AG10803 (cell line): ENCODE data around the gene HDAC11.

Experiments
- DNase-seq: peaks from one replicate; pipeline ENCODE4 v3.0.0; 2010; ENCODE audit warnings: low read depth
- H3K4me3 ChIP-seq: 2 replicates; pipeline ENCODE4 v1.5.1; 2011; ENCODE audit warnings: mild to moderate bottlenecking, low read length, control low read depth
- TF ChIP-seq, protein P1 (sequence below): conservative IDR thresholded peaks from 2 replicates; pipeline ENCODE4 v1.5.1; 2011; ENCODE audit warnings: mild to moderate bottlenecking, low read length, control low read depth, inconsistent platforms

Gene HDAC11

GRCh38 chr3:13472286-13472685 is 7.8 kb upstream of the HDAC11 start:
- no peak overlapping the region for H3K4me3 ChIP-seq
- TF ChIP-seq, protein P1, sequence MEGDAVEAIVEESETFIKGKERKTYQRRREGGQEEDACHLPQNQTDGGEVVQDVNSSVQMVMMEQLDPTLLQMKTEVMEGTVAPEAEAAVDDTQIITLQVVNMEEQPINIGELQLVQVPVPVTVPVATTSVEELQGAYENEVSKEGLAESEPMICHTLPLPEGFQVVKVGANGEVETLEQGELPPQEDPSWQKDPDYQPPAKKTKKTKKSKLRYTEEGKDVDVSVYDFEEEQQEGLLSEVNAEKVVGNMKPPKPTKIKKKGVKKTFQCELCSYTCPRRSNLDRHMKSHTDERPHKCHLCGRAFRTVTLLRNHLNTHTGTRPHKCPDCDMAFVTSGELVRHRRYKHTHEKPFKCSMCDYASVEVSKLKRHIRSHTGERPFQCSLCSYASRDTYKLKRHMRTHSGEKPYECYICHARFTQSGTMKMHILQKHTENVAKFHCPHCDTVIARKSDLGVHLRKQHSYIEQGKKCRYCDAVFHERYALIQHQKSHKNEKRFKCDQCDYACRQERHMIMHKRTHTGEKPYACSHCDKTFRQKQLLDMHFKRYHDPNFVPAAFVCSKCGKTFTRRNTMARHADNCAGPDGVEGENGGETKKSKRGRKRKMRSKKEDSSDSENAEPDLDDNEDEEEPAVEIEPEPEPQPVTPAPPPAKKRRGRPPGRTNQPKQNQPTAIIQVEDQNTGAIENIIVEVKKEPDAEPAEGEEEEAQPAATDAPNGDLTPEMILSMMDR, result no peak
- no peak for DNase-seq

DNA sequence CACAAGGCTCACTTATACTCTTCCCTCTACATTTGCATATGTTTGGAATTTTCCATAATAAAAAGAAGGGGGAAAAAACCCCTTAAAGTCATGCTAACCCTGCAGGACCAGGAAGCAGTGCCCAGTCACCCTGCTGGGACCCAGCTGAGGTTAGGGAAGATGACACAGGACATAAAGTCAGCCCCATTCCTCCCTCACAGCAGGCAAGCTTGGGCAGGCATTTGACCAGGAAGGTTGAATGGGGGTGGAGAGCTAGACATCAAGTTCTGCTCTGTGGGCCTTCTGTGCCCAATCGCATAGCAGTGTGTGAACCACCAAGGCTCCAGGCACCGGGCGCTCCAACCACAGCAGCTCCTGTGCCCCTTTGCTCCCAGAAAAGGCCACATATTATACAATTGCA is 7.1 kb upstream of the HDAC11 start:
- TF ChIP-seq, protein P1, result no peak
- no peak overlapping the region for H3K4me3 ChIP-seq
- DNase-seq, result no peak

- DNase-seq, result no peak
- H3K4me3 ChIP-seq, result no peak overlapping the region
- TF ChIP-seq, protein P1, result no peak
These were observed 6.1 kb upstream of the HDAC11 start for GRCh38 chr3:13474021-13474420.

DNA sequence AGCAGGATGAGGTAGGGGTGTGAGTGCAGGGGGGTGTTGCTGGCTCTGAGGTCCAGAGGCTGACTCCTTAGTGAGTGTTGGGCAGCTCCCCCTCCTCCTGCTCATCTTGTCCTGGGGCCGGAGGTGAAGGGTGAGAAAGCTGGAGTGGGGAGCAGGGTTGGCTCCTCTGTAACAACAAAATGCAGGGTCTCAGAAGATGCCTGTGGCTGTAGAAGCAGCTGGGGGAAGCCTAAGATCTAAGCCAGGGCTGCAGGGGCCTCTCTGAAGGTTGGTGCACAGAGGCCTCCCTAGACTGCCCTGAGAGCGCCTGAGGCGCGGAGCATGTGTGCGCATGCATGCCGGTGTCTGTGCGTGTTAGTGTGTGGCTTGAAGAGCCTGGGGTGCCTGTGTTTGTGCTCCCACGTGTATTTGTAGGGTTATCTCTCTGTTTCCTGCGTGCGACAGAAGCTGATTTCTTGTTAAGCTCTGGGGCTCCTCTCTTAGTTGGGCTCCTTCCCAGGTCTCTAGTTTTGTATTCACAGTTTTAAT is 5.3 kb upstream of the HDAC11 start:
- TF ChIP-seq, protein P1, result no peak
- H3K4me3 ChIP-seq, result no peak overlapping the region
- DNase-seq, result no peak

DNA sequence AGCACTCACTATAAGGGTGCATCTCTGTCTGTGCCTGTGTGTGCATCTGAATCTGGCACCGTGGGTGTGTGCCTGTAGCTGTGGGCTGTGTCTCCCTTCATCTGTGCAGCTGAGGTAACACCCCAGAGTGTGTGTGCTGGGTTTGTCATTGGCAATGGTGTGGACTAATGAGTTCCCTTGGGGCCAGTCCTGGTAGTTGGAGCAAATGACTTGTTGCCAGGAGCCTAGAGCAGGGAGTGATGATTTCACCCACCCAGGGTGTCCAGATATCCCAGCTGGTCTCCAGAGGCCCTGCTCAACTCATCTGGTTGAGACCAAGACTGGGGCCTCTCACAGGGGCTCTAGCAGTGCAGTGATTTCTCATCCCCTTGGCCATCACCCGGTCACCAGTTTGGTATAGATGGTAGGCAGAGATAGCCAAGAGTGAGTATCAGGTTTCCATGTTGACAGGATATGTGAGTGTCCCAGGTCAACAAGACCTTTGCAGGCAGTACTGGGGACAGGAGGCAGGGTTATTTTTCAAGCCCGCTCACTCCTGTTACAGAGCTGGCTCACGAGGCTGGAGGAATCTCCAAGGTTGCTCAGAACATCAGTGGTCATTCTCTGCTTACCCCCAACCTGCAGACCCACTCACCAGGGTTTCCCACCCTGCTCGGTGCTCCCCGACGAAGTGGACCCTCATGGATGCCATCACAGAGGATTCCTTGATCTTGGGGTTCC is 4.1 kb upstream of the HDAC11 start:
- TF ChIP-seq, protein P1, result no peak
- peak; percentile 23 for DNase-seq
- H3K4me3 ChIP-seq, result no peak overlapping the region

- DNase-seq, result no peak
- TF ChIP-seq, protein P1, result no peak
- H3K4me3 ChIP-seq, result no peak overlapping the region
These were observed 2.2 kb upstream of the HDAC11 start for GRCh38 chr3:13477943-13478342.

DNA sequence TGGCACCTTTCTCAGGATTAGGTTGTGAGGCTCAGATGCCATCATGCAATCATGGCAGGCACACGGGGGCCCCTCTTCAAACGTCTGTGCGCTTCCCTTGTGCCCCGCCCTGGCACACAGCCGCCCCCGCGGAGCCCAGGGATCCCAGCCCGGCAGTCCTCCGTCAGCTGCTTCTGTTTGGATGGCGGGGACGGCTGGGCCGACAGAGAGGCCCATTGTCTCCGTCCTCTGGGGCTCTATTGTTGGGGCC is 849 bp upstream of the HDAC11 start:
- TF ChIP-seq, protein P1, result no peak
- H3K4me3 ChIP-seq, result peak overlapping the region; percentile 78
- no peak for DNase-seq
